GM18507 (cell line): ENCODE results near the gene SPRN.
"Not testable (repeated sequence)": the region's sequence is repeated elsewhere in the genome, so short reads cannot be mapped to it uniquely, and the experiment has no call there.

ENCODE experiments used
- DNase-seq: peaks from one replicate; pipeline ENCODE4 v3.0.0; 2011; ENCODE audit warnings: low read depth; ENCODE audit not compliant: insufficient read length; ENCODE audit errors: extremely low spot score
- FAIRE-seq: peaks from 2 replicates; lab custom pipeline; 2011; peaks lifted over from hg19 to GRCh38; lab: Jason Lieb, UNC

The SPRN gene

DNA sequence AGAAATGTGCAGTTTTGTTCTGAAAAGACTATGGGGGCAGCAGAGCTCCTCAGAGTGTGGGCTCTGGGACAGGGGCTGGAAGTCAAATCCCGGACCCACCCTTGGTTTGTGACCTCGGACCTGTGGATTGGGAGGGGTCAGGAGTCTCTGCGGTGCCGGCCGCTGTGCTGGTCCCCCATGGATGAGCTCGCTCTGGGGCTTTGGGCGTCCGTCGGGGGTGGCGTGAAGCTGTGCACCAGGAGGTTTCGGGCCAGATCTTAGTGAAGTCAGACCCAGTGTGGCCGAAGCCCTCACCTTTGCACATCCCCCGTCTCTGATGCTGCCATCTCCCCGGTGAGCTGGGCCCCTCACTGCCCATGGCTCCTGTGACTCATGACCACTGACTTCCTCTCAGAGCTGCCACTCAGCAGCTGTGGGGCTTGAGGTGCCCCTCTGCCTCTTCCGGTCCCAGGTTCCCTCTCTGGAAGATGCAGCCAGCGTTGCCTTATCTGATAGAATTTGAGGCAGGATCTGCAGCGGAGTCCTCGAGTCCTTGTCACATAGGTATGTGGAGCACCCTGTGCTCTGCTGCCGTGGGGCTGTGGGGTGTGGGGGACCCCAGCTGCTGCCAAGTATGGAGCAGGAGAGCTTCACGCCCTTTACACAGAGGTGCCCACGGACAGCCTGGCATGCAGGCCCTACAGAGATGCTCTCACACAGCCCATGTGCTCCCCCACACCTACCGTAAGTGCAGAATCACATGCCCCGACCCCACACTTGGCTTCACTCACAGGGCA lies 18.0 kb upstream of the SPRN start:
- FAIRE-seq: no peak
- no peak for DNase-seq

DNA sequence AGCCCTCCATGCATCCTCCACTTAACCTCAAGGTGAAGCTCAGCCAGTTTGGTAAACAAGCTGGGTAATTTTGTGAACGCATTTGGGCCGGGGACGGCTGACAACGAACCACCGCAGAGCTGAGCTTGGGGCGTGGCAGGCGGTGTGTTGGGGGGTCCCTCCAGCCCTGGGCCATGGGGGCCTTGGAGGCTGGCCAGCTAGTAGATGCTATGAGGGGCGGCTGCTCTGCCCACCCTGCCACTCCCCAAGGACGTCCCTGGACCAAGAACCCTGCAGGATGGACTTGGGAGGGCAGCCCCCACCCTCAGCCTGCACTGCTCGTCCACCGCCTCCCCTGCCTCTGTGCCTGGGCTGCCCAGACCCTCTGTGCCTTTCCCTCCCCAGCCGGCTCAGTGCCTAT lies 17.4 kb upstream of the SPRN start:
- FAIRE-seq: no peak

DNA sequence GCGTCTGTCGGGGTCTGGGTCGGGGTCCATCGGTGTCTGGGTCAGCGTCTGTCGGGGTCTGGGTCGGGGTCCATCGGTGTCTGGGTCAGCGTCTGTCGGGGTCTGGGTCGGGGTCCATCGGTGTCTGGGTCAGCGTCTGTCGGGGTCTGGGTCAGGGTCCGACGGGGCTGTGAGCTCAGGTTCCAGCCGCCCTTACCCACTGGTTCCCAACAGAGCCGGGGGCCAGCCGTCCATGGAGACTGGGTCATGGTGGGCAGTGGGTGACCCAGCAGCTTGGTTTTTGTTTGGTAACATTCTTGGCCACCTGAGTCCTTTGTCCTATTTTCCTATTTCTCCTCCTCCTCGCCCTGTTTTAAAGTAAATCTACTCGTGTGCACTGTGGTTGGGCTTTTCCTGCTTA lies 16.9 kb upstream of the SPRN start:
- FAIRE-seq: not testable (repeated sequence)

More for the DNA sequence above, 17.4 kb upstream of the SPRN start:
- no peak for DNase-seq

DNA sequence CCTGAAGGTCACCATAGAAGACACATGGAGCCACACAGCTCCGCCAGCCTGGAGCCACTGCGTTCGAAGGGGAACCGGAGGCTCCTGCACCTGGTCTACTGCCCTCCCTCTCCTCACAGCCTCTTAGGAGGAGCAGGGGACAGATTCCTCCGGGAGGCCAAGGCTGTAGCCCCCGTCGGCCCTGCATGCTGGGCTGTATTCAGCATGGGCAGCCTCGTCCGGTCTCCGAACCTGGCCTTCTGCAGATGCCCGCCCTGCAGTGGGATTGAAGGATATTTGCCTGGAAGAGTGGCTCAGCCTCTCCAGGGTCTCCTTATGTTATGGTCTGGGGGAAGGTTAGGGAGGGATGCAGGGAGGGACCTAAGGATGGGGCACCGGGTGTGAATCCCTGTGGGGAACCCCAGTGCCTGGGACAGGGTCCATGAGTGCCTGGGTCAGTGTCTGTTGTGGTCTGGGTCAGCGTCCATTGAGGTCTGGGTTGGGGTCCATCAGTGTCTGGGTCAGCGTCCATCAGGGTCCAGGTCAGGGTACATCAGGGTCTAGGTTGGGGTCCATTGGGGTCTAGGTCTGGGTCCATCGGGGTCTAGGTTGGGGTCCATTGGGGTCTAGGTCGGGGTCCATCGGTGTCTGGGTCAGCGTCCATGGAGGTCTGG lies 16.3 kb upstream of the SPRN start:
- no peak for FAIRE-seq
- DNase-seq: no peak

More for the DNA sequence above, 16.9 kb upstream of the SPRN start:
- DNase-seq: not testable (repeated sequence)

DNA sequence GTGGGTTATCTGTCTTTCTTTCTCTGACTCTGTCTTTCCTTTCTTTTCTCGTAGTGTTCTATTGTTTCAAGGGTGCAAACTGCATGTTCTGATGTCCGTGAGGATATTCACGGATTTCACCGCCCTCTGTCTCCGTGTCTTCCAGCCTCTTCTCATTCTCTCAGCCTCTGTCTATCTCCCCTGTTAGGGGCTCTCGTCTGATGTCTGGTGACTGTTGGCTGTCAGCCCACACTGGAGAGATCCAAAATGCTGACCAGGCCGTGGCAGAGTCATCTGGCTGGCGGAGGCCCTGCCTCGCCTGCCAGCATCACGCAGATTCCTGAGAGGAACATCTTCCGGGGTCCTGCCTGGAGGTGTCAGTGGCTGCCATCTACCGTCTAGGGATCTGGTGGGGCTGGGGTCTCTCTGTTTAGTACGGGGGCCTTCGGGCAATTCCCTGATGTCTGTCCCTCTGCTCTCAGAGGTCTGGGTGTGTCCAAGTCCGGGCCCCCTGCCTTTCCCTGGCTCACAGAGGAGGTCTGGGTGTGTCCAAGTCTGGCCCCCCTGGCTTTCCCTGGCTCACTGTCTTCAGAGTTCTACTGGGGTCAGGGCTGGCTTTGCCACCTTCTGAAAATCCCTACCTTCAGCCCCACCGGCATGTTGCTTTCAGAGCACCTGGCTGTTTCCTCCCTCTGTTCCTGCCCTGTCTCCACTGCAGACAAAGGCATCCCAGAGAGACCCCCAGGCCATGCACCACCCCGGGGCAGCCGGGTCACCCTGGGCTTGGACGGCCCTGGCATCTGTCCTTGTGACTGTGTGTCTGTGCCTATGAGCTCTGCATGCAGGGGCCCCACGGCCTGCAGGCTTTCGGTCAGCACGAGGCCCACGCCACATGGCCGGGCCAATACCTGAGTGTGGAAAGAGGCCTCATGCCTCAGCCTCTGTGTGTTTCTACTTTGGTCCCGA lies 15.4 kb upstream of the SPRN start:
- no peak for FAIRE-seq
- no peak for DNase-seq

DNA sequence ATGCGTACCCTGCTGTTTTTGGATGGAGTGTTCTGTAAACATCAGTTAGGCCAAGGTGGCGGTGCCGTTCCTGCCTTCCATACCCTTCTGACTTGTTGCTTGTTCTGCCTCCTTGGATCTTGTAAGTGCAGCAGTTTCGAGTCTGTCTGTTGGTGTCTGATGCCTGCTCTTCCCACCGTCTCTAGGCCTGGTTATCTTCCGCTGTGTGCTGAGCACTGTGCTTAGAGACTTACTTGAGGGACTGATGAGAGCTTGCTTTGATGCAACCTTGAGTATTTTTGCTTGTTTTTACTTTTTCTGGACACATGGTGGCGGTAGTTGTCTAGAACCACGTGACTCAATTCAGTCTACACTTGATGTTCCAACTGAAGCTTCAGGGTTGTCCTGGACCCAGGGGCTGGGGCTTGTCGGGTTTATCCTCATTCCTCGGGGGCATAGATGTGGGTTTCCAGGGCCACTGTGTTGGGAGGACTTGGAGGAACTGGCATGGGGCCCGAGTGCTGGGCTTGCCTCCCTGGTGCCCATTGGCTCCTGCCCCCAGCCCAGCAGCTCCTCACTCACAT lies 14.4 kb upstream of the SPRN start:
- peak; percentile 67 for FAIRE-seq
- DNase-seq: no peak

DNA sequence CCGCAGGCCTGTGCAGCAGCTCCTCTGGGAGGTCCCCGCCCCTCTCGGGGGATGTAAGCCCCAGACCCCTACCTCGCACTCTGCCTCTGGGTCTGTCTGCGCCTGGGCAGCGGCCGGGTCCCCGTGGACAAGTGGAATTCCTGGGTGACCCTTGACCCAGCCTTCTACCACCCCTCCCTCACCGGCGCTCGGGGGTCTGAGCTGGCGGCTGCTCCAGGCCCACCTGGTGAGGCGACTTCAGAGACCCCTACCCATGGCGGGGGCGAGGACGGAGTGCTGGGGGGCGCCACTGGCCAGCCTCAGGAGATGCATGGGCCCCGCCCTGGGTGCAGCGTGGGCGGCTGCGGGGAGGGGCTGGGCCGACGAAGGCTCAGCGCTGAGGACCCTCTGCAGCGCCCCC lies 8.4 kb upstream of the SPRN start:
- DNase-seq, FAIRE-seq: not testable (repeated sequence)

DNA sequence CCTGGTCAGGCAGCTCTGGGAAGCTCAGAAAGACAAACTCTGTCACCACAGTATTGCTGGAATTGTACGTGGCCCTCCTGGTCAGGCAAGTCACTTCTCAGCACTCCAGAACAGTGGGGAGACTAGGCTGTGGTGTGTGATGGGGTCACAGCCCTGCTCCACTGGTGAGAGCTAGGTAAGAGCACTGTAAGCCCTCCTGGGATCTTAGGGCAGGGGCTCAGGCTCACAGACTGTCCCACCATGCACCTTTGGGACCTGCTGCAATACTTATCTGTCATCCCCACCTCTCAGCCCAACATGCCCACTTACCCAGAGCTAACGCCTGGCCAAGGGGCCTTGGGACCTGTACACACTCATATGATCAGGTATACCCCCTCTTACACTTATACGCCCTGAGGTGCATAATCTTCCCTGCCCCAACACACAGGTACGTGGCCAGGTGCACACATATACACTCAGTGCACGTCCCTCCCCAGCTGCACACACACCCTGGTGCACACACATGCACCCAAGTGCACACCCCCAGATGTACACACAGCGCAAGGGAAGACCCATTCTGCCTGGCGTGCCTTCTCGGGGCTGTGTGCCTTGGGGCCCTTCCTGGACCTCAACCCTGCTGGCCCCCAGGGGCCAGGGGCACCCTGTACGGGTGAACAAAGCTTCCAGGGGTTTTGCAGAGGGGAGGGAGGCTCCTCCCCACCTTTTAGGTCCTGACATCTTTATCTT lies 7.6 kb upstream of the SPRN start:
- not testable (repeated sequence) for FAIRE-seq, DNase-seq

DNA sequence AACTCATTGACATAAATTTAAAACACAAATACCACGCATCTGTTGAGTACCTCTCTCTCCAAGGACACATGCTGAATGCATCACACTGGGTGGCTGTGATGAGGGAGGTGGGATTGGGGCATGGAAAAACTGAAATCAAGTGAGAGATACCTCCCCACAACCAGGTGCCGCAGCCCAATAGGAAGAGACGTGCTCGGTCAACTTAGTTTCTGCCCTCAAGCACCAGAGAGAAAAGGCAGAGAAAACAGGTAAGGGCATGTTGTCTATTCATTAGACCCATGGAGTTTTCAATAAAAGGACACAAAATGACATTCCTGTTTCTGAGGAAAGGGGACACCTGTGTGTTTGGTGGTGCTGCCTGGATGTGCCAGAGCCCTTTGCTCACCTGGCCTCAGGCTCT lies 5.1 kb upstream of the SPRN start:
- DNase-seq, FAIRE-seq: not testable (repeated sequence)

DNA sequence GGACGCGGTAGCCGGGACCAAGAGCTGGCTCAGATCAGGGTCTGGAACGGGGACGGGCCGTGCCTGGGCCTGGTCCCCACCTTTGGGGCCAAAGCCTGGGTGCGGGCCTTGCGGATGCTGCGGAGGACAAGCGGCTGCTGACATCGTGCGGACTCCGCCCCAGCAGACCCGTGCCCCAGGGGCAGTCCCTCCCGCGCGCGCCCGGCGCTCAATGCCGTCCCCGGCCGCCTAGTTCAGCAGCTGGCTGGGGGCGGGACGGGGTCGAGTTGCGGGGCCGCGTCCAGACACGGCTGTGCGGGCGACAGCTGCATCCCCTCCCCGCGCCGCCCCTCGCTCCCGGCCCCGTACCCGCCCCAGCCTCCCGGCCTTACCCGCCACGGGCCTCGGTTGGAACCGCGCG lies 323 bp downstream of the SPRN start:
- not testable (repeated sequence) for FAIRE-seq, DNase-seq

DNA sequence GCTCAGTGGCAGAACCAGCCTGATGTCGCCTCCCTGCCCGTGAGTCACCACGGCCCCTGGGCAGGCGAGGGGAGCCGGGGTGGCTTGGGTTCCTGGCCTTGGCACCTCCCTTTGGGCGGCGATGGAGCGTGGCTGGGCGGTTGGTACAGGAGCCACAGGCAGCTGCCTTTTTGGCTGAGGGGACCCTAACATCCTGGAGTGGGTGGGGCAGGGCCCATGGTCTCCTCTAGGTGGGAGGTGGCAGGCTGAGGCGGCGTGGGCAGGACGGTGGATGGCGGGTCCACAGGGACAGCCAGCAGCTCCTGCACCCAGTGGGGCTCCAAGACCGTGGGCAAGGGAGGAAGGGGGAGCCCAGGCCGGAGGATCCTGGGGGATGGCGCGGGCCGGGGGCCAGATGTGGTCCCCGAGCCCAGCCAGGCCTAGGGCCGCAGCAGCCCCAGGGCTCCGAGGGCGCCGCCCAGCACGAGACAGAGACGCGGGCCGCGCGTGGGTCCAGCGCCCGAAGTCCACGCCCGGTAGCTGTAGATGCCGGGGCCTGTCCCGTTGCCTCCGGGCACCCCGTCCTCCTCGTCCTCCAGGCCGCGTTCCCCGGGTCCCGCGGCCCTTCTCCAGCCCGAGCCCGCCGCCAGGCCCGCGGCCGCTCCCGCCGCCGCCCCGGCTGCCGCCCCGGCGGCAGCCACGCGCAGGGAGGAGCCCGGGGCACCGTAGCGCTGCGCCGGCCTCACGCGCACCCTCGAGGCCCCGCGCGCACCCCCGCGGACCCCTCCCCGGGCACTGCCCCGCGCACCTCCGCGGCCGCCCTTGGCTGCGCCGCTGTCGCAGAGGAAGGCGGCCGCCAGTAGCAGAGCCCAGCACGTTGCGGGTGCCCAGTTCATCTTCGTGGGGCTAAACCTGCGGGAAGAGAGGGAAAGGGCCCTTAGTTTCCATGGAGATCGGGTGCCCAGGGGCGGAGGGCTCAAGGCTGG lies 1.3 kb downstream of the SPRN start:
- DNase-seq: no peak
- no peak for FAIRE-seq

DNA sequence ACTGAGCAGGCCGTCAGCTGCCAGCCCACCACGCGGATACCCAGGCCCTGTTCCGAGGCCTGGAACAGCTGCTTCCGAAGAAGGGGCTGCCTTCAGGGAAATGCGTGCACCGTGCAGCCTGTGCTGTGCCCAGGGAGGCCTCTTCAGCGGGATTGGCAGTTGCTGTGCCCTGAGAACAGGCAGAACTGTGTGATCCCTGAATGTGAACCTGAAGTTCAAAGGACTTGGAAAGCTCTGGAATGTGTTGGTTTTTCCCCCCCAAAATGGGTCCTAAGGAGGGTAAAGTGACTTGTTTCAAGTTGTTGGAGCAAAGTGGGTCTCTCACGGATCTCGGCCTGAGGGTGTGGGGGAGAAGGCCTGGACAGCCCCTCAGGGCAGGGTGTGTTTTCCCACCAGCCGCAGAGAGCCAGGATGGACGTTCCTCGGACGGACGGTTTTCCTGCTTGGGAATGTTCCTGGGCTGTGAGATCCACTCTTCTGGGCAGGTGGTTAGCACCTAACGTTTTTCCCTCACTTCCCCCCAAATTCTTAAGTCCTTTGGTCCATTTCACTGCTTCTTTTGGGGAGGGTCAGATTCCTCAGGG lies 2.1 kb downstream of the SPRN start:
- FAIRE-seq (no peak), DNase-seq (no peak)

DNA sequence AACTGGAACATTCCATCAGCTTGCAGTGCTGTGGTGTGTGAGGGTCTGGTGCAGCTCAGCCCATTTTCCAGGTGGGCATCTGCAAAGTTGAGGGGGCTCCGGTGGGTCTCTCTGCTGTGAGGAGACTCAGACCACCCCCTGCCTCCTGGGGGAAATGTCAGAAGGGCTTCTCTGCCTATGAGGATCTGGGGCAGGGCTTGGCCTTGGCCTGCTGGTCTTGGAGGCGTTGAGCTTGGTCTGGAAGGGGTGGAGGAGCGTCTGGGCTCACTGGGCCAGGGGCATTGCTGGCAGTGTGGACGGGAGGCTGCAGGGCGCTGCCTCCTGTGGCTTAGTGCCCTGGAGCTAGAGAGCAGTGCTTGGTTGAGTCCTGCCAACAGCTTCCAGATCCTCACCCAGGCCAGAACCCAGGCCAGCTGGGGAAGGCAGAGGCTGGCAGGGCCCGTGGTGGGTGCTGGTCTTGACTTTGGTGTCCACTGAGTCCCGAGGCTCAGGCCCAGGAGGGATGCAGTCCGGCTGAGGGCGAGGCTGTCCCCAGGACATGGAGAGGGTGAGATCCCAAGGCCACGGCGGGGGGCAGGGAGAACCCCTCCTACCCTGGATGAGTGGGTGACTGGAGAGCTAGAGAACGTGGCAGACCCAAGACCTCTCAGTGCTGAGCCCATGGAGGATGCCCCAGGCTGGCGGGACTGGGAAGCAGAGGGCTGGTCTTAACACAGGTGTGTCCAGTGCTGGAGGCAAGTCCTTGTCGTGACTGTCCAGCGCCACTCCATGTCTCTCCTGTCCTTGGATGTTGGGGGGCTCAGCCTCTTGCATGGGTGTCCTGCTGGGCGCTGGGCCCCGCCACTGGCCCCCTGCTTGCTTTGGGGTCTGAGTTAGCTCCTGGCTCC lies 2.8 kb downstream of the SPRN start:
- FAIRE-seq: no peak
- no peak for DNase-seq

DNA sequence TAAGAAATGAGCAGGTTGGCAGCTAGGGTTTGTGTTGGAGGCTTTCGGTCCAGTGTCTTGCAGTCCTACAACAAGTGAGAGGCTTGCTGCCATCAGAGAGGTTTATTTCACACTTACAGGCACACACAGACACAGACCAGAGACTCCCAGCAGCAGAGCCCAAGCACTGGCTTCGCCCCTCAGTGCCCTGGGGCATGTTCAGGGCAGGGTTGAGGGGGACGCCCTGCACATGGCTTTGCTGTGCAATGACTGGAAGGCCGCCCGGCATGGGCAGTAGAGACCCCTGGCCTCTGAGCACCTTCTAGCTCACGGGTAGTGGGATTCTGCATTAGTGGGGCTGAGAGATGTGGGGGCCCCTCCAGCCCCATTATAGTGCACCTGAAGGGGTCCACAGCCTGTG lies 3.8 kb downstream of the SPRN start:
- FAIRE-seq (no peak), DNase-seq (no peak)

DNA sequence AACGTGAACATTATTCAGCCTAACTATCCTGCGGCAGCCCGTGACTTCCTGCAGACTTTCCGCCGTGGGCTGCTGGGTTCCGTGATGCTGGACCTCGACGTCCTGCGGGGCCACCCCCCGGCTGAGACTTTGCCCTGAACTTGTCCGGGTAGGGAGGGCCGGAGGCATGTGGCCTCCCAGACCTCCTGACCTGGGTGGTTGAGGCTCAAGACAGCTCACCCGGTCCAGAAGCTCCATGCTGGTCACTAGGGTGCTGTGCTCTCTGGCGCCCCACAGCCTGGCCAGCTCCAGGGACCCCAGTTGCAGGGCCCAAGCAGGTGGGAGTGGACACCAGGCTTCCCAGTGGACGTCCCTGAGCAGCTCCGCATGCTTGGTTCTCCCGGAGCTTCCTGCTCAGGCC lies 4.4 kb downstream of the SPRN start:
- DNase-seq (no peak), FAIRE-seq (no peak)

DNA sequence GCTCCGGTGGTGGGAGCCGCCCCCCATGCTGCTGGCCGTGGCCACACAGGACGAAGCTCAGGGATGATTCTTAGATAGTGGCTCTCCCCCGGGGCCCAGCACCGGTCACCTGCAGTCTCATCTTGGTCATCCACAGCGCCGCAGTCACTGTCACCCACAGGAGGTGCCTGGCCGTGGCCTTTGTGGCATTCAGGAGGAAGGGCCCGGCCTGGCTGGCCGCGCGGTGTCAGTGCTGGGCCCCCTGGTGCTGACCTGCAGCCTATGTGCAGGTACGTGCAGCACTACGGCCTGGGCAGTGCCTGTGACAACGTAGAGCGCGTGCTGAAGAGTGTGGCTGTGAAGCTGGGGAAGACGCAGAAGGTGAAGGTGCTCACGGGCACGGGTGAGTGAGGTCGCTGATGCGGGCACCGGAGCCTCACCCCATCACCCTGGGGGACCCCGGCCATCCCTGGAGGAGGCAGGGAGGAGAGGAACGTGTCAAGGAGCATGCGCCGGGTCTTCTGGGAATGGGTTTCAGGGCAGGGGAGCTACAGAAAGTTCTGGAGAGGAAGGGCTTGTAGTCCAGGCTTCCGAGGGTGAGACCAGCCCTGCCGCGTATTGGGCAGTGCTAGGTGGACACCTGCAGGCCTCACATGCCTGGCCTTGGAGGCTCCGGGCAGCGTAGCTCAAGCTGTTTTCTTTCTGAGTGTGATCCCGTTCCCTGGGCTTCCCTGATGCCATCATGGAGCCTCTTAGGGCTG lies 5.0 kb downstream of the SPRN start:
- FAIRE-seq: no peak
- DNase-seq: no peak
